Midbrain (tissue), 1 donor: ENCODE results near the gene DLST.
A peak's percentile ranks its signal among the peaks of the same experiment; 100 is the strongest.

Experiments
- DNase-seq: peaks from one replicate; lab custom pipeline; 2025; lab: John Stamatoyannopoulos, UW

DLST gene

DNA sequence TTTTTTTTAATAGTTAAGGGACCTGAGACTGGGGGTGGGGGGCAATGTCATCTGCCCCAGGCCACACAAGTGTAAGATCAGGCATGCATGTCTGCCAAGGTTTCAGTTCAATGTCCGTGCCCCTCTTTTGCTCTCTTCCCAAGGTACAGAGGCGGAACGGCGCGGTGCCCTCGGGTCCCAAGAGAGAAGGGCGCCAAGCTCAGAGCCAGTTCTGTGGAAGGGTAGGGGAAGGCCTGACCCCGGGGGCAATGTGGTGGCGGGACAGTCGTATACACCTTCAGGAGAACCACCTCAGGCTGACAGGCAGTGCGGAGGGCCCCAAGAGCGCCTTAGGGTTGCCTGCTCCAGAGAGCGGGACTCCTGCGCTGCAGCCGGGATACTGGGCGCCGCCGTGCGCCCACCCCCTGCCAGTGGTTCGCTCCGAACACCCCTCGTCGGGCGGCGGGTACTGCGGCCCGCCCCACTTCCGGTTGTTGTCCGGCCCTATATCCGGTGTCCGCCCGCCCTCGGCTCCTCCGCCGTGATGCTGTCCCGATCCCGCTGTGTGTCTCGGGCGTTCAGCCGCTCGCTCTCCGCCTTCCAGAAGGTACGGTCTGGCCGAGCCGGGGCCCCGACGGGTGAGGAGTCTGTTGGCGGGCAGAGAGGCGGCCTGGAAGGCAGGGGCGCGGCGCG is at the start of gene DLST:
Gene DLST (plus strand): TSS at position 486 of the 672 bp plus-strand sequence. CDS start 38 bp downstream, at position 524.
- DNase-seq = peak; percentile 87

GRCh38 chr14:74832849-74833248 is 48.9 kb upstream of the DLST start:
- DNase-seq = no peak

DNA sequence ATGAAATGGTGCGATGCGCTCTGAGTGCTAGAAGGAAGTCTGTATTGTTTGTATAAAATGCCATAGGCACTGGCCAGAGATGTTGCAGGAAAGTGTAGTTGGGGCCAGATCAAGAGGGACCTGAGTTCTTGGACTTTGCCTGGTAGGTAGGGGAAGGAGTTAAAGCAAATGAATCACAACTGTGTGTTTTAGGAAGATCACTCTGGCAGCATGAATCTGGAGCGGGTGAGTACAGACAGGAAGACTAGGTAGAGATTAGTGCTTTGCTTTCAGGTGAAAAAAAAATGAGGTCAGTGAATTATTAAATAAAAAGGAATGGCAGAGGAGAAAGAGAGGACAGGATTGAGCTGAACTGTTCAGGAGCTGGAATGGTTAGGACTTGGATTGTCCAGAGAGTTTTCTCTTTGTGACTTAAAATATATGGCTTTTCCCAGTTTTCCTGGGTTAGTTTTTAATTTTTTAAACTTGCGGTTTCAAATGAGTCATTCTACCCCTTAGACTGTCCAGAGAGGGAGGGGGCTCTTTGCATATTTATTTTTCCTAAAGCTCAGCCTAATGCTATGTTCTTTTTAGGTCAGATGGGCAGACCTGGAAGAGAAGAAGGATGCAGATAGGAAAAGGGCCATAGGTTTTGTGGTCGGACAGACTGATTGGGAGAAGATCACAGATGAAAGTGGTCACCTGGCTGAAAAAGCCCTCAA is 46.9 kb upstream of the DLST start:
- no peak for DNase-seq

DNA sequence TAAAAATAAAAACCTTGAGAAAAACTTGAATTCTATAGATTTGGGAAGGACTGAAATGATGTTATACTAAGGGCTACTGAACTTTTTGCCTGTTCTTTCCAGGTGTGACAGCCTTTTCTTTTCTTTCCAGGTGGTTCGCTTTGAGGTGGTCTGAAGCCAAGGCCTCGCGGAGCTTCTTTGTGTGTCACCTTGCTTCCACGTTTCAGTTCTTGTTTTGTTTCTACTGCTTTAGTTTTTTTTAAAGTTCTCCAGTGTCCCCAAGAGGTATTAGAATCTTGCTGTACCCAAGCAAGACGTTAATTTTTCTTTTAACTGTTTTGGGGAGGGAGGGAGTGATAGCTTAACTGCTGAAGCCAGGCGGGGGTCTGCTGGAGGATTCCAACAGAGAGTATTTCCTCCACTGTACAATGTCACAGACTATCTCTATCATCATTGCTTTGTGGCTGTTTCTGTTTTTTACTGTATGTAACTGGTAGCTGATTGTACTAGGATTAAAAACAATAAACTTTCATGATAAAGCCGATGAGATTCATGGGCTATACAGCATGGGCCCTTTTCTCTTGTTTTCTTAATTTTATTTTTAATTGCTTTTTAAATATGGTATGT is 46.0 kb upstream of the DLST start:
- no peak for DNase-seq

GRCh38 chr14:74836251-74836960 is 45.3 kb upstream of the DLST start:
- DNase-seq = no peak

GRCh38 chr14:74838166-74838565 is 43.5 kb upstream of the DLST start:
- no peak for DNase-seq

DNA sequence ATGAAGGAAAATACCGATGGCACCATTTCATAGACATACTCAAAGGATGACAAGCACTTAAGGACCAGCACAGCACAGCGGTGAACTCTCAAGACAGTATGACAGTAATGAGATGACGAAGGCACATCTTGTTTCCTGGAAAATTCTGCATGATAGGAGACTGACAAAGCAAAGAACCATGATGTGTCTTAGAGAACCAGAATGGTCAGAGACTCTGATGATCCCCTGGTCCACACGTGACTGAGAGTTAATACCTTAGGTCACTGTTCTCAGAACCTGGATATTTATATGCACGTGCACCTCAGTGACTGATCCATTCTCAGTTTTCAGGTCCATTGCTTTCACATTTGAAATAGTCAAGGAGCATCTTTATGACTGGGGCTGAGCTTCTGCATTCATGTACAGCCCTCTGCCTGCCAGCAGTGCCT is 41.1 kb upstream of the DLST start:
- DNase-seq = no peak

DNA sequence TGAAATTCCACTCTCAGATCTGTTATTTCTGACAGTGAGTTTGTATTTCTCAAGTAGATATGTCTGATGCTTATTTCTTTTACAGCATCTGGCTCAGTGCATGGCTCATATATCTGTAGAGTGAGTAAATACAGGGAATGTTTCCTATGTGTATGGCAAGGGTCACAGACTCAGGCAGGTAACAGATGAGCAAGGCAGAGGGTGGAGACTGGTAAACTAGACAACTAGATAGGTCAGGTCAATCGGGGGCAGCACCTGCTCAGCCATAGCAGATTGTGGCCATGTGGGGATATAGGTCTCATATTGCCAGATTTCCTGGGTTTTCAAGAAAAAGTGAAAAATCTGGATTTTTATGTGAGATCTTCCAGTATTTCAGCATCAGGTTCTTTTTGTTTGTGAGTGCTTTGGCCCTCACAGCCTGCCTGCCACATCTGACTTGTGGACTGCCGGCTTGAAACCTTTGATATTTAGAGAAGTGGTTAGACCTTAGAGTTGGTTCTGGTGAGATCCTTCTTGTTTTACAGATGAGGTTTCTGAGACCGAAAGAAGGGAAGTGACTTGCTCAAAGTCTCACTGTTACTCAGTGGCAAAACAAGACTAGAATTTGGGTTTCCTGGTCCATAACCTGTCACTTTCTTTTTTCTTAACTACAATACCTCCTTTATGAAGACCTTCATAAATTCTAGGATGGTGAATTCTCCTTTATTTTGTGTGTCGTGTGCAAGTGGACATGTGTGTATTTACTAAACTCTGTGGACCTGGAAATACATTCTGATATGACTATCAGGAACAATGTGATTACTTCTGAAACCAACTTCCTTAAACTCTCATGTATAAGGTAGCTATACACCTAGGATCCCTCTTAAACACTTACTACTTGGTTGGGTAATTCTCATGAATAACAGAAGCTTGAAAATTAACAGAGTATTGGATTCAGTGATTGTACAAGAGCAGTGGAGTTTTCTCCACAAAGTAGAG is 40.2 kb upstream of the DLST start:
- no peak for DNase-seq

- DNase-seq = no peak
These were observed 38.1 kb upstream of the DLST start for GRCh38 chr14:74843653-74844052.

- DNase-seq = no peak
These were observed 35.5 kb upstream of the DLST start for GRCh38 chr14:74846168-74846567.

DNA sequence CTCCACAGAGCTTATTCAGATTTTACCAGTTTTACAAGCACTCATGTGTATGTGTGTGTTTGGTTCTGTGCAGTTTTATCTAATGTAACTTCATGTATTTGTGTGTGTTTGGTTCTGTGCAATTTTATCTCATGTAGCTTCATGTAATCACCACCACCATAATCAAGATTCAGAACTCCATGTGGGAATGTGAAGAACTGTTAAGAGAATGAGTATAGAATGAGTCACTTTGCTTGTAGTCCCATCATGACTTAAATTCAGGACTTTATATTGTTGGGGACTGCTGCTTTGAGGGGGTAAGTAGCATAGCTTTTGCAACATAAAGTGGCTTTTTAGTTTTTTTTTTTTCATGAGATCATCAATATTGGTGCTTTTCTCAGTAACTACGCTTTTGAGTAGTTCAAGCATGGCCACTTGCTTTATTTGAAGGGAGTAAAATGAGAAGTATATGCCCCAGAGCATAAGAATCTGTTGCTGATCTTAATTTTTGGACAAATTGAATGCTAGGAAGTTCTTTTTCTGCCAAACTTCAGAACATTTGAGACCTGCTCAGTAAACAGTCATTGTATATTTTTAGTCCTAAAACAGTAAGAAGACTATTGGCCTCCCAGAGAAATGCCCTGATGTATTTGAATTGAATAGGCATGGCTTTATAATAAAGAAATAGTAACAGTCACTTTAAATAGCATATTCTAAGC is 34.6 kb upstream of the DLST start:
- no peak for DNase-seq

- no peak for DNase-seq
These were observed 32.9 kb upstream of the DLST start for GRCh38 chr14:74848768-74849167.

DNA sequence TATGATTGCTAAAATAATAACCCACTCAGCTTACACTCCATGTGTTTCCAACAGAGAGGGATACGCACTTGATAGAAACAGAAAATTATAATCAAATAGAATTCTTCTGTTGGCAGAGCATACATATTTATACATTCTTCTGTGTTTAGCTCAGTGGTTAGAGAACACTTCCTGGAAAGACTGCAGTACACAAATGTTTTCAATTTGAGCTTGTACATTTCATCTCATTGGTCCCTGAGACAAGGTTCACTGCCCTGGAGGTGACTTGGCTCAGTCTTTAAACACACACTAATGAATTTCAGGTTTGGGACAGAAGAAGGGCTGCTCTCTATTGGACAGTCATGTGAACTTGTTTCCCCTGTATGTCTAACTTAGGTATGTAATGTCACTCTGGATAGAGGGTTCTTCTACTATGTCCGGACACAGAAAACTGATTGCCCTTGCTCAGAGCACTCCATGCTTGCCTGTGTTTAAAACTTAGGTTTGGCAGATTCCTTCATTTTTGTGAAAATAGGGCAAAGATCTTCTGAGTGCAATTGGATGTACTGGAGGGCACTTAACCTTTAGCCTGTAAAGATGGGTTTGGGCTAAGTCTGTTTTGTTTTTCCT is 28.7 kb upstream of the DLST start:
- no peak for DNase-seq

- no peak for DNase-seq
These were observed 28.1 kb upstream of the DLST start for GRCh38 chr14:74853581-74853980.

DNA sequence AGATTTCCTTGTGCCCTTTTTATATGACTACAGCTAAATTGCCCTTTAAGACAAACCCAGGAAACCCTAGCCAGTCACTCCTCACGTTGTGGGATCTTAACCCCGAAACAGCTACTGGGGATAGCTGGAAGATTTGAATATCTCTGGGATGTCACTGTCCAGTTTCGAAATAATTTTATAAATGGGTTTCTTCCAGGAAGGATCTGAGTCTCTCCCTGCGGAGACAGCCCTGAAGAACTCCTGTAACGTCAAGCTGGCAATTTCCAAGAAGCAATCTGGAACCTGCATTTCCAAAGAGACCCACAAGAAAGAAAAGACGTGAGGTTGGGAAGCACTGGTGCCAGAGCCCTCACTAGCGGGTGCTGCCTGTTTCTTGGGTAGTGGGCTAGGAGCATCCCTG is 26.7 kb upstream of the DLST start:
- DNase-seq = no peak

DNA sequence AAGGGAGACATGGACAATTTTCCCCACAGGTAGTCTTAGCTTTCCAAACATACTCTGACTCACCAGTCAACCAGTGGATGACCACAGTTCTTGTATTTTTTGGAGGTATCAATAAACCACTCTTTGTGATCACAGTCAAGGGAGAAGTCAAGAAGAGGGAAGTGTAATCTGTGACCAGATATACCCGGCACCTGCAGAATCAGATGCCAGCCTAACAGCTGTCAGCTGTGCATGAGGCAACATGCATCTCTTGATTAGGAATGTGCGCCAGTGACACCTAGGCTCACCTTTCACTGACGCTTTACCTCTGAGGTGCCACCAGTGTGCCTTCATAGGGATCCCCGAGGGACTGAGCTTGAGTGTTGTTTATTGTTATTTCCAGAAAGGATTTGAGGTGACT is 25.8 kb upstream of the DLST start:
- DNase-seq = no peak

DNA sequence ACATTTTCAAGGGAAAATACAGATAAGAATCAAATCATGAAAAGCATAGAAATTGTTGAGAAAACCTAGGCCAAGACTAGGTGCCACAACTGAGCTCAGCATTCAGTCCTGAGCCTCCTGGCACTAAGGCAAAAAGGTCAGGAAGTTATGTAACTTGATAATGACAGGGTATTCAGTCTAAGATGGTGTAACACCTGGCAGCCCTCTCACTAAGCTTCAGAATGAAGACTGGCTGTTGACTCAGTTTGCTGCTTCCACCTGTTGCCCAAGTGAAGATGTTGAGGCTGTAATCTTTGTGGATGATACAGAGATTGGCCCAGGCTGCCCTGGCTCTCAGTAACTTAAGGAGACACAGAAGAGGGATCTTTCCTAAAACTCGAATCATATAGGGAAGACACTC is 25.4 kb upstream of the DLST start:
- no peak for DNase-seq

- no peak for DNase-seq
These were observed 23.7 kb upstream of the DLST start for GRCh38 chr14:74858022-74858421.

DNA sequence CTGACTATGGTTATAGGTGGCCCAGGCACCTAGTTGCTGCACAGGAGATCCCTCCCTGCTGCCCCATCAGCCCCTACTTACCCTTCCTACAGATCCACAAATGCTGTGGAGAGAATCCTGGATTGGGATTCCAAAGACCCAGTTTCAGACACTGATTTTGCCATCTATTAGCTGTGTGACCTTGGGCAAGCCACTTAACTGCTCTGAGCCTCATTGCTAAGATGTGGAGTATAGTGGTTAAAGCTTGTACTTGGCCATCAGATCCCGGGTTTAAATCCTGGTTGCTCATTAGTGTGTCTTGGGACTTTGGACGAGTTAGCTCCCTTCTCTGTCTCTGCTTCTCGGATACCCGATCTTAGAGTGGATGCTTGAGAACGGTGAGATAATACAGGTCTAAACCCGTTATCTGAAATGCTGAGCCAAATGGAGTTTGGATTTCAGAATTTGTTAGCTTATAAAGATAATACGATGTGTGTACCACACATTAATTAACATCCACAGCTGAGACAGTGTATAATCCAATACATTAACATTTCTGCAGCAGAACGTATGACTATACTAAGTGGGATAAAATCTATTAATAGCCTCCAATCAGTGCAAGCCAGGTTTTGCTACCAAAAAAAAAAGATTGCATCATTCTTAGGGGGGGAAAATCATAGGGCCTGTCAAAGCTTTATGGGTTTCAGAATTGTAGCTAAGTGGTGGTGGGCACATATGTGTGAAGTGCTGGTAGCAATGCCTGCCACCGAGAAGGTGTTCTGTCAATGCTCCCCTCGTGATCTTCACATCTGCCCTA is 21.8 kb upstream of the DLST start:
- DNase-seq = no peak
